Measurements from ENCODE around the gene ZNF41. TPM values are rescaled to one million over a fixed set of nuclear protein-coding genes. Genes with fewer than 3 reads are reported as not detected.
"Not testable (repeated sequence)": the region's sequence is repeated elsewhere in the genome, so short reads cannot be mapped to it uniquely, and the experiment has no call there.

The ZNF41 gene
- total RNA-seq, 3 donors from 2014 or later, result 10.0 to 13.2 (median 12.5) TPM

GRCh38 chrX:47502316-47503125 lies 19.5 kb upstream of the ZNF41 start:
- no peak overlapping the region for H3K4me3 Mint-ChIP-seq
- ATAC-seq (no peak), DNase-seq (no peak)
- no peaks in the 10 kb centered on the region for H3K27me3 Mint-ChIP-seq (ENCODE audit: low read depth)
- no peaks in the 10 kb centered on the region for H3K36me3 Mint-ChIP-seq (ENCODE audit: insufficient read depth)
- H3K9me3 Mint-ChIP-seq, result no peaks in the 10 kb centered on the region
- peaks cover 1% of the 10 kb centered on the region for H3K4me1 Mint-ChIP-seq (ENCODE audit: low read depth)

GRCh38 chrX:47501226-47502074 lies 18.4 kb upstream of the ZNF41 start:
- DNase-seq (no peak), ATAC-seq (no peak)
- H3K36me3 Mint-ChIP-seq (ENCODE audit: insufficient read depth), result no peaks in the 10 kb centered on the region
- no peak overlapping the region for H3K4me3 Mint-ChIP-seq
- H3K9me3 Mint-ChIP-seq, result no peaks in the 10 kb centered on the region
- H3K4me1 Mint-ChIP-seq (ENCODE audit: low read depth), result peaks cover 1% of the 10 kb centered on the region
- no peaks in the 10 kb centered on the region for H3K27me3 Mint-ChIP-seq (ENCODE audit: low read depth)

- ATAC-seq (no peak), DNase-seq (no peak)
- Mint-ChIP-seq H3K27me3 (ENCODE audit: low read depth) (no peaks in the 10 kb centered on the region), H3K36me3 (ENCODE audit: insufficient read depth) (no peaks in the 10 kb centered on the region), H3K9me3 (no peaks in the 10 kb centered on the region), H3K4me1 (ENCODE audit: low read depth) (peaks cover 1% of the 10 kb centered on the region), H3K4me3 (no peak overlapping the region)
Observed at GRCh38 chrX:47500554-47500953, 17.5 kb upstream of the ZNF41 start.

DNA sequence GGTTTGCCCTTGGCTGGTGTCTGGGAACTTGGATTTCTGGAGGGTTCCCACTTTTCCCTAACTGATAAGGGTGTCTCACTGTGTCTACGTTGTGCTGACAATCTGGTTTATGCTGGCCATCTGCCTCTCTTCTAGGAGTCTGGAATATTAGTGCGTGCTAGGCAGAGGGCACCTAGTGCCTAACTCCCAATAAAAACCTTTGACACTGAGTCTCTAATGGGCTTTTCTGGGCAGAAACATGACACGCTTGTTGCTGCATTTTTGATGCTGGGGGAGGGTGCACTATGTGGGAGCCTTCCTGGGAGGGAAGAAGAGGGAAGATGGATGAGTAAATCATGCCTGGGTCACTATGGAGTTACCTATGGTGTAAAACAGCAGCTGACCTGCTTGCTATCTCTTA lies 16.3 kb upstream of the ZNF41 start:
- Mint-ChIP-seq H3K36me3 (ENCODE audit: insufficient read depth) (no peaks in the 10 kb centered on the region), H3K9me3 (no peaks in the 10 kb centered on the region), H3K27me3 (ENCODE audit: low read depth) (no peaks in the 10 kb centered on the region), H3K4me3 (no peak overlapping the region), H3K4me1 (ENCODE audit: low read depth) (peaks cover 1% of the 10 kb centered on the region)
- ATAC-seq, result no peak
- DNase-seq, result no peak

- DNase-seq, result no peak
- Mint-ChIP-seq H3K9me3 (no peaks in the 10 kb centered on the region), H3K4me1 (ENCODE audit: low read depth) (peaks cover 1% of the 10 kb centered on the region), H3K36me3 (ENCODE audit: insufficient read depth) (no peaks in the 10 kb centered on the region), H3K27me3 (ENCODE audit: low read depth) (no peaks in the 10 kb centered on the region), H3K4me3 (no peak overlapping the region)
- ATAC-seq, result no peak
Observed at GRCh38 chrX:47498411-47498810, 15.4 kb upstream of the ZNF41 start.

- ATAC-seq (no peak), DNase-seq (no peak)
- peaks cover 1% of the 10 kb centered on the region for H3K4me1 Mint-ChIP-seq (ENCODE audit: low read depth)
- H3K9me3 Mint-ChIP-seq, result no peaks in the 10 kb centered on the region
- H3K36me3 Mint-ChIP-seq (ENCODE audit: insufficient read depth), result no peaks in the 10 kb centered on the region
- H3K27me3 Mint-ChIP-seq (ENCODE audit: low read depth), result no peaks in the 10 kb centered on the region
- H3K4me3 Mint-ChIP-seq, result no peak overlapping the region
Observed at GRCh38 chrX:47497271-47497888, 14.4 kb upstream of the ZNF41 start.

GRCh38 chrX:47492133-47492532 lies 9.1 kb upstream of the ZNF41 start:
- not testable (repeated sequence) for H3K9me3 Mint-ChIP-seq, ATAC-seq

GRCh38 chrX:47489507-47490275 lies 6.7 kb upstream of the ZNF41 start:
- H3K4me1 Mint-ChIP-seq (ENCODE audit: low read depth), result peaks cover 6% of the 10 kb centered on the region
- H3K36me3 Mint-ChIP-seq (ENCODE audit: insufficient read depth), result no peaks in the 10 kb centered on the region
- ATAC-seq (no peak), DNase-seq (no peak)
- H3K27me3 Mint-ChIP-seq (ENCODE audit: low read depth), result no peaks in the 10 kb centered on the region
- no peak overlapping the region for H3K4me3 Mint-ChIP-seq
- H3K9me3 Mint-ChIP-seq, result no peaks in the 10 kb centered on the region

More at GRCh38 chrX:47492133-47492532, 9.1 kb upstream of the ZNF41 start:
- not testable (repeated sequence) for H3K4me1 Mint-ChIP-seq (ENCODE audit: low read depth); H3K36me3 Mint-ChIP-seq (ENCODE audit: insufficient read depth); H3K4me3 Mint-ChIP-seq; H3K27me3 Mint-ChIP-seq (ENCODE audit: low read depth); DNase-seq

GRCh38 chrX:47484885-47485284 lies 1.9 kb upstream of the ZNF41 start:
- DNase-seq, result no peak
- Mint-ChIP-seq H3K27me3 (ENCODE audit: low read depth) (no peaks in the 10 kb centered on the region), H3K4me3 (no peak overlapping the region), H3K4me1 (ENCODE audit: low read depth) (peaks cover 27% of the 10 kb centered on the region), H3K36me3 (ENCODE audit: insufficient read depth) (no peaks in the 10 kb centered on the region), H3K9me3 (no peaks in the 10 kb centered on the region)
- ATAC-seq, result no peak

DNA sequence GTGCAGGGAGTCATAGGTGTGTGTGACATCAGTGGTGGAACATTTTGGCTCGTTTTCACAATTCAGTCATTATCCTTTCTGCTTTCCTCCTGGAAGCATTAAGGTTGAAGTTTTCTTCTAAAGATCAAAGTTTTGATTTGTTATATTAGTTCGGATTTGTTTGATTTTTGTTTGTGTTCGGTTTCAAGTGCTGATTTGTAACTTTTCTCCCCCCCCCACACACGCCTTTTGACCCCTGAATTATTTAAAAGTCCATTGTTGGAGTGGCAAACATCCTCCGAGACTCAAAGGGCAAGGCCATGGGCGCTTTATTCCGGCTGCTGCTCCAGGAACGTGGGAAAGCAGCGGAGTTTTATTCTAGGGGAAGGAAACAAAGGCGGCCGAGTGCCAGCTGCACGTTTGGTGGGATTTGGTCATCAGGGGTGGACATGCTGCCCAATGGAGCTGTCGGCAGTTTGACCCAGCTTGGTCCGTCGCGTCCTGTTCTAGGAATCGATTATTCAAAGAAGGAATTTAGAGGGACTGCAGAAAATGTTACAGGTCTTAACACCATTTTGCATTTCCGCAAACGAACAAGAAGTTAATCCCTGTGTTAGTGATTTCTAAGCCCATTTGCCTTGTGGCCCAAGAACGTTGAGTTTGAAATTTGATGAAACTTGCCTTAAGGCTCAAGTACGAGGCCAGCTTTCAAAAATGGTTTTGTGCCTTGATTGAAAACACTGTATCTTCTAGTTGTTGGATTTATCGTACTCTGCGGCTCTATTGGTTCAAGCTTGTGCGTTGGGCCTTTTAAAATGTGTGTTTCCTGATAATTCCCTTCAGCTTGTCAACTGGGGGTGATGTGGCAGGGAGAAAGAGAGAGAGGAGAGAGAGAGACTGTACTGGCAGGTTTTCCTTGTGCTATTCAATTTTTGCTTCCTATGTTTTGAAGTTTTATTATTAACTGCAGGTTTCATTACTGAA lies 565 bp upstream of the ZNF41 start:
- ATAC-seq (no peak), DNase-seq (no peak)
- peak overlapping the region; percentile 86 for H3K4me3 Mint-ChIP-seq
- H3K4me1 Mint-ChIP-seq (ENCODE audit: low read depth), result peaks cover 32% of the 10 kb centered on the region
- H3K27me3 Mint-ChIP-seq (ENCODE audit: low read depth), result no peaks in the 10 kb centered on the region
- H3K9me3 Mint-ChIP-seq, result no peaks in the 10 kb centered on the region
- no peaks in the 10 kb centered on the region for H3K36me3 Mint-ChIP-seq (ENCODE audit: insufficient read depth)

DNA sequence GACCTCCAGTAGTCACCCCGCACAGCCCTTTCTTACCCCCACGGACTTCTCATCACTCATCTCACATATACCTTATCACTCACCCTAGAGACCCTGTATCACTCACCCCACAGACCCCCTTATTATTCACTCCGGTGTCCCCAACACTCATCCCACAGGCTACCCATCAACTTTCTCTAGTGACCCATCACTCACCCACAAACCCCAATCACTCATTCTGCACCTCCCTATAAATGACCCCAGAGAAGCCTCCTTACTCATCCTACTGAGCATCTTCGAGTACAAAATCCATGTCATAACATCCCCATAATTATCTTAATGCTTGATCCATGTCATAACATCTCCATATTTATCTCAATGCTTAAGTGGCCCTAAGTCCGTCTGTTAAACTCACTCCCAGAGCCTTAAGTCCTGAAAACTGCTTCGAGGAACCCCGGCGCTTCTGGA lies 934 bp downstream of the ZNF41 start:
- Mint-ChIP-seq H3K4me1 (ENCODE audit: low read depth) (peaks cover 36% of the 10 kb centered on the region), H3K4me3 (peak overlapping the region; percentile 86), H3K9me3 (no peaks in the 10 kb centered on the region), H3K36me3 (ENCODE audit: insufficient read depth) (no peaks in the 10 kb centered on the region), H3K27me3 (ENCODE audit: low read depth) (no peaks in the 10 kb centered on the region)
- peak; percentile 11 to 31 for ATAC-seq
- no peak for DNase-seq

DNA sequence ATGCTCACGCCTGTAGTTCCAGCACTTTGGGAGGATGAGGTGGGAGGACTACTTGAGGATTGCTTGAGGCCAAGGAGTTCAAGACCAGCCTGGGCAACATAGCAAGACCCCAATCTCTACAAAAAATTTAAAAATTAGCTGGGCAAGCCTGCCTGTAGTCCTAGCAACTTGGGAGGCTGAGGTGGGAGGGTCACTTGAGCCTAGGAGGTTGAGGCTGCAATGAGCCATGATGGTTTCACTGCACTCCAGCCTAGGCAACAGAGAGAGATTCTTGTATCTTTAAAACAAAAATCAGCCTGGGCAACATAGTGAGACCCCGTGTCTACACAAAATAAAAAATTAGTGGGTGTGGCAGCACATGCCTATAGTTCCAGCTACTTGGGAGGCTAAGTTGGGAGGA lies 1.9 kb downstream of the ZNF41 start:
- DNase-seq, result no peak
- Mint-ChIP-seq H3K9me3 (no peaks in the 10 kb centered on the region), H3K36me3 (ENCODE audit: insufficient read depth) (no peaks in the 10 kb centered on the region), H3K27me3 (ENCODE audit: low read depth) (no peaks in the 10 kb centered on the region), H3K4me3 (peak overlapping the region; percentile 86), H3K4me1 (ENCODE audit: low read depth) (peaks cover 39% of the 10 kb centered on the region)
- ATAC-seq, result no peak

DNA sequence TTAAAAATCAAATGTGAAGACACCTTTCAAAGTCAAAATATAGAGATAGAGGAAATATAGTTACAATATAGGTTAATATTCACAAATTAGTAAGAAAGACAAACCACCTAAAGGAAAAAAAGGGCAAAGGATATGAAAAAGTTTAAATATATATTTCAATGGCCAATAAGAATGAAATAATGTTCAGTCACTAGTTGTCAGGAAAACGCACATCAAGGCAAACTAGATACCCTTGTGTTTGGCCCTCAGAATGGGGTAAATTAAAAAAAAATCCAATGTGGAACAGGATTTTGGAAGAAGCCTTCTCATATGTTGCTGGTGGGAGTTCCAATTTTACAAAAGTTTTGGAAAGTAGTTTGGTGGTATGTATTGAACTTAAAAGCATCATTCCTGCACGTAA lies 2.4 kb downstream of the ZNF41 start:
- no peaks in the 10 kb centered on the region for H3K27me3 Mint-ChIP-seq (ENCODE audit: low read depth)

More for the DNA sequence above, 2.4 kb downstream of the ZNF41 start:
- H3K9me3 Mint-ChIP-seq, result no peaks in the 10 kb centered on the region
- peak overlapping the region; percentile 86 for H3K4me3 Mint-ChIP-seq
- peaks cover 43% of the 10 kb centered on the region for H3K4me1 Mint-ChIP-seq (ENCODE audit: low read depth)
- H3K36me3 Mint-ChIP-seq (ENCODE audit: insufficient read depth), result peaks cover 3% of the 10 kb centered on the region
- DNase-seq (no peak), ATAC-seq (no peak)

All from activated T-cell treated with anti-CD3 and anti-CD28 coated beads, Interleukin-2, amount 50 U/mL, for 4 hours (primary cell).